BJ (cell line): ENCODE measurements around the gene GPR34. TPM values are rescaled to one million over a fixed set of nuclear protein-coding genes. Genes with fewer than 3 reads are reported as not detected.
"Not testable (repeated sequence)": the region's sequence is repeated elsewhere in the genome, so short reads cannot be mapped to it uniquely, and the experiment has no call there.

Source experiments
- CTCF ChIA-PET: fragments of 350-600 bp; formaldehyde crosslinking; extraction: SDS; loops from one replicate; lab custom pipeline; 2021; ENCODE audit warnings: antibody characterized with exemption, inconsistent platforms; lab: Yijun Ruan, JAX
- POLR2A ChIA-PET: fragments of 300-600 bp; sonication (Branson Sonifier 250); formaldehyde crosslinking; extraction: SDS; loops from one replicate; lab custom pipeline; 2021; ENCODE audit warnings: antibody characterized with exemption; lab: Charles Lee
- DNase-seq: peaks from one replicate; pipeline ENCODE4 v3.0.0-alpha.2; 2011; ENCODE audit warnings: low read depth
- H3K27me3 ChIP-seq: 2 replicates; pipeline ENCODE4 v1.6.0; 2011; ENCODE audit warnings: low read length; ENCODE audit not compliant: control insufficient read depth, insufficient read depth
- H3K36me3 ChIP-seq: 2 replicates; pipeline ENCODE4 v1.5.1; 2011; ENCODE audit warnings: low read length; ENCODE audit not compliant: control insufficient read depth, insufficient read depth
- H3K4me3 ChIP-seq: 2 replicates; pipeline ENCODE4 v1.5.1; 2011; ENCODE audit warnings: low read depth, mild to moderate bottlenecking, control low read depth, low read length
- polyA minus RNA-seq: library from RNA; depleted of rRNA, polyadenylated mRNA; stranded (reverse); fragments of >200 nt; gene quantifications from 2 replicates; pipeline ENCODE4 v1.2.3, GENCODE V29; 2011; rRNA and poly(A)+ RNA removed
- polyA plus RNA-seq: library from polyadenylated mRNA; depleted of rRNA; stranded (reverse); fragments of >200 nt; gene quantifications from 2 replicates; pipeline ENCODE4 v1.2.3, GENCODE V29; 2011; rRNA removed
- TF ChIP-seq, protein P1 (sequence below): IDR thresholded peaks from 2 replicates; pipeline ENCODE4 v1.5.1; 2011; ENCODE audit warnings: low read depth, mild to moderate bottlenecking, control low read depth, inconsistent platforms, low read length, moderate library complexity; ENCODE audit not compliant: insufficient read depth

The GPR34 gene
- not detected in 2 replicates for polyA plus RNA-seq
- not detected in 2 replicates for polyA minus RNA-seq

DNA sequence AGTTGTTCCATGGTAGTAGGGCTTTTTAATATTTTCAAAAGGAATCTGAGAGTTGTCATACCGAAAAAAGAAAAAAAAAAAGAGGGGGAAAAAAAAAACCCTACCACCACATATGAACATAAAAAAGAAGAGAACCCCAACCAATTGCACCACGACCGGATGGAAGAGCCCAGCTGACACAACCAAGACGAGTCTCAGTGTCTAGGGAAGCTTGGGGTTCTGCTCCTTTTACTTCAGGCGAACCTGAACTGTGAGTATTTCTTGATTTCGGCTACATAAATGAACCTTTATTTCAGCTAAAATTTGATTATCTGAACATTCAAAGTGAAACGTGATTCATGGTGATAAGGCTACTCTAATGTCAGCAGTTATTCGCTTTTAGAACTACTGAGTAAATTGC, at the start of gene GPR34:
GPR34 (plus strand) TSS at position 139 of the 400 bp plus-strand sequence. CDS start 6,661 bp downstream, outside the sequence.
- ChIA-PET CTCF (no interaction called here), POLR2A (no interaction called here)

GRCh38 chrX:41646201-41646600, 42.6 kb upstream of the GPR34 start:
- H3K27me3 ChIP-seq, CTCF ChIA-PET, DNase-seq, H3K4me3 ChIP-seq, POLR2A ChIA-PET, H3K36me3 ChIP-seq: not testable (repeated sequence)

More for the DNA sequence above, at the start of gene GPR34:
- TF ChIP-seq, protein P1, sequence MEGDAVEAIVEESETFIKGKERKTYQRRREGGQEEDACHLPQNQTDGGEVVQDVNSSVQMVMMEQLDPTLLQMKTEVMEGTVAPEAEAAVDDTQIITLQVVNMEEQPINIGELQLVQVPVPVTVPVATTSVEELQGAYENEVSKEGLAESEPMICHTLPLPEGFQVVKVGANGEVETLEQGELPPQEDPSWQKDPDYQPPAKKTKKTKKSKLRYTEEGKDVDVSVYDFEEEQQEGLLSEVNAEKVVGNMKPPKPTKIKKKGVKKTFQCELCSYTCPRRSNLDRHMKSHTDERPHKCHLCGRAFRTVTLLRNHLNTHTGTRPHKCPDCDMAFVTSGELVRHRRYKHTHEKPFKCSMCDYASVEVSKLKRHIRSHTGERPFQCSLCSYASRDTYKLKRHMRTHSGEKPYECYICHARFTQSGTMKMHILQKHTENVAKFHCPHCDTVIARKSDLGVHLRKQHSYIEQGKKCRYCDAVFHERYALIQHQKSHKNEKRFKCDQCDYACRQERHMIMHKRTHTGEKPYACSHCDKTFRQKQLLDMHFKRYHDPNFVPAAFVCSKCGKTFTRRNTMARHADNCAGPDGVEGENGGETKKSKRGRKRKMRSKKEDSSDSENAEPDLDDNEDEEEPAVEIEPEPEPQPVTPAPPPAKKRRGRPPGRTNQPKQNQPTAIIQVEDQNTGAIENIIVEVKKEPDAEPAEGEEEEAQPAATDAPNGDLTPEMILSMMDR: no peak
- Histone ChIP-seq H3K4me3 (no peak within 1 kb of the TSS), H3K36me3 (no peaks in the 10 kb centered on the region), H3K27me3 (no peaks in the 10 kb centered on the region)
- no peak for DNase-seq

DNA sequence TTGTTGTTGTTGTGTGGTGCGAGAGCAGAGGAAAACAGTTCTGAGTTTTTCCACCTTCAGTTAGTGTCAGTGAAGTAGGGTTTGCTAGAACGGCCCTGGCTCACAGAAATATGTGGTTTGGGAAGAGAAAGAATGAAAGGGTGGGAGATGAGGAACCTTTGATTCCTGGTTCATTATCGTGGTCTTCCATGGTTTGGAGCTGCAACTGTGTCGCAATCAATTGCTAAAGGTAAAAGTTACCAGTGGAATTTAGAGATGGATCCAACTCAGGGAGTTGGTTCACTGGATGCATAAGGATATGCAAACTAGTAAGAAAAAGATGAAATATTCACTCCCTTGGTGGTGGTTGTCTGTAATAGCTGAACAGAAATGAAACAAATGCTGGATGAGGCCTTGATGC, 35.6 kb upstream of the GPR34 start:
- DNase-seq: no peak
- ChIA-PET CTCF (no interaction called here), POLR2A (no interaction called here)
- Histone ChIP-seq H3K27me3 (no peaks in the 10 kb centered on the region), H3K36me3 (no peaks in the 10 kb centered on the region), H3K4me3 (no peak overlapping the region)
- TF ChIP-seq, protein P1: no peak

DNA sequence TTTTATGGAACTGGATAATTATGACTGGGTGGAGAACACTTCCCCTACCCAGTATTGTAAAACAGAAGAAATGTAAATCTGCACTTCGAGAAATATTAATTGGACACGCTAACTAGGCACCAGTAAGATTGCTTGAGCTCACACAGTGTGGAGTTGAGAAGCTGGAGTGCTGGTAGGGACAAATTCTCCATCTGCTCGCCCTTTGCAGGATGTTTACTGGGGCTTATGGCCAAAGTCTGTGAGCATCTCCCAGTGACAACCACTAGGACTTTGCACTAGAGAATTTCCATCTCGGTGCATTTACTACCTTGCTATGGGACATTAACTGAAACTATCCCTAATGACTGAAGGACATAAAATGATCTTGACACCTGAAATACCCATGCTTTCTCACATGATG, 33.7 kb upstream of the GPR34 start:
- ChIA-PET CTCF (no interaction called here), POLR2A (no interaction called here)
- DNase-seq: no peak
- TF ChIP-seq, protein P1: no peak
- Histone ChIP-seq H3K4me3 (no peak overlapping the region), H3K36me3 (no peaks in the 10 kb centered on the region), H3K27me3 (no peaks in the 10 kb centered on the region)

GRCh38 chrX:41655631-41656030, 33.1 kb upstream of the GPR34 start:
- ChIA-PET POLR2A (no interaction called here), CTCF (no interaction called here)
- no peaks in the 10 kb centered on the region for H3K27me3 ChIP-seq
- TF ChIP-seq, protein P1: no peak
- DNase-seq: no peak
- no peak overlapping the region for H3K4me3 ChIP-seq
- H3K36me3 ChIP-seq: peaks cover 2% of the 10 kb centered on the region; the same call in 1 of the 2 replicates

DNA sequence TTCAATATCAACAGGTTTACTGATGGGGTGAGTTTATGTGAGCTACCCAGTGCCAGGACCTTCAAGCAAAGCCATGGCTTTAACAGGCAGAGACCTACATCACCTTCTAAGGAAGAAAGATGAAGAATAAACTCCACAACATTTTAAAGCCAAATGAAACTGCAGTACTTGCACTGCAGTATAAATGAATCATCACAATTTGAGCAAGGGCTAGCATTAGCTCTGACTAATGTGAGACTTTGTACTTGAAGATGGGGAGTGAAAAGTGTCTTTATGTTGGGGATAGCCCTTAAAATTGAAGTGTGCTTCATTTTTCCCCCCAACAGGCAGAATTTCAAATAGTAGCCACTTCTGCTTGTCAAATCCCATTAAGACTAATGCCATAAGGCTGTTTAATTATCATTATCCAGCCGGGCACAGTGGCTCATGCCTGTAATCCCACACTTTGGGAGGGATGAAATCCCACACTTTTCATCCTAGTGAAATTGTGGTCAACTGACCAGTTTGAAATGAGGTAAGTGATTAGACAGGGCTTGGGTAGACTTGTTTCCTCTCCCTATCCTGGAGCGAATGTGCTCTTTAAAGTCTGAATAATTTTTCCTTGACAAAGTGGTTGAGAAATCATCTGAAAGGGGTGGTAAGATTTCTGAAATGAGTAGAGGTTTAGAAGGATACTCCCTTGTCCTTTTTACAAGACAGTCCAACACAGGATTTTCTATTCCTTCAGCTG, 27.2 kb upstream of the GPR34 start:
- Histone ChIP-seq H3K36me3 (peaks cover 2% of the 10 kb centered on the region; the same call in 1 of the 2 replicates), H3K27me3 (no peaks in the 10 kb centered on the region), H3K4me3 (no peak overlapping the region)
- TF ChIP-seq, protein P1: no peak
- ChIA-PET POLR2A (no interaction called here), CTCF (no interaction called here)
- DNase-seq: no peak
